Liver (tissue), 9 donors: ENCODE results near the gene TMEM61. TPM values are rescaled to one million over a fixed set of nuclear protein-coding genes. Genes with fewer than 3 reads are reported as not detected.

Experiments
- DNase-seq: peaks from one replicate; pipeline ENCODE4 v3.0.0-alpha.2; 2017; ENCODE audit warnings: low spot score
- H3K27ac ChIP-seq, 2 donors: one replicate each; pipeline ENCODE4 v1.7.0; 2013; ENCODE audit warnings: inconsistent platforms in 2 of 2, low read length in 2 of 2, control low read depth in 1 of 2, low read depth in 1 of 2, mild to moderate bottlenecking in 1 of 2
- H3K27me3 ChIP-seq, 4 donors: one replicate each; pipeline versions ENCODE4 v1.6.1 to v1.7.0; 2013; ENCODE audit warnings: low read length in 3 of 4, inconsistent platforms in 1 of 4, mild to moderate bottlenecking in 1 of 4, moderate library complexity in 1 of 4; ENCODE audit not compliant: control insufficient read depth in 4 of 4, insufficient read depth in 4 of 4
- H3K36me3 ChIP-seq, 4 donors: one replicate each; pipeline versions ENCODE4 v1.6.1 to v1.7.0; 2013; ENCODE audit warnings: low read length in 3 of 4, mild to moderate bottlenecking in 3 of 4, low read depth in 1 of 4, moderate library complexity in 1 of 4; ENCODE audit not compliant: control insufficient read depth in 4 of 4, insufficient read depth in 3 of 4
- H3K4me1 ChIP-seq, 4 donors: one replicate each; pipeline versions ENCODE4 v1.6.1 to v1.7.0; 2013; ENCODE audit warnings: low read length in 3 of 4, mild to moderate bottlenecking in 3 of 4, moderate library complexity in 1 of 4; ENCODE audit not compliant: control insufficient read depth in 4 of 4, insufficient read depth in 4 of 4
- H3K4me3 ChIP-seq, 3 donors: one replicate each; pipeline versions ENCODE4 v1.6.1 to v1.7.0; 2013; ENCODE audit warnings: low read length in 3 of 3, control low read depth in 1 of 3, low read depth in 1 of 3, mild to moderate bottlenecking in 1 of 3
- H3K9ac ChIP-seq, 2 donors: one replicate each; pipeline ENCODE4 v1.7.0; 2013; ENCODE audit warnings: low read length in 2 of 2, mild to moderate bottlenecking in 2 of 2, moderate library complexity in 2 of 2, control low read depth in 1 of 2, low read depth in 1 of 2
- H3K9me3 ChIP-seq, 4 donors: one replicate each; pipeline versions ENCODE4 v1.6.1 to v1.7.0; 2013; ENCODE audit warnings: low read length in 3 of 4; ENCODE audit not compliant: control insufficient read depth in 4 of 4
- EGR1 ChIP-seq, 2 donors: IDR thresholded peaks; 2 replicates each; pipeline ENCODE4 v1.6.1; 2016 to 2018; ENCODE audit warnings: antibody characterized with exemption in 2 of 2, low read depth in 2 of 2
- FOXA1 ChIP-seq: IDR thresholded peaks from 2 replicates; pipeline ENCODE4 v1.6.1; 2016; ENCODE audit warnings: antibody characterized with exemption
- FOXA2 ChIP-seq: IDR thresholded peaks from 2 replicates; pipeline ENCODE4 v1.6.1; 2016; ENCODE audit warnings: antibody characterized with exemption
- GABPA ChIP-seq, 2 donors: IDR thresholded peaks in 1 of 2; conservative IDR thresholded peaks in 1 of 2; 2 replicates each; pipeline ENCODE4 v1.6.1; 2016; ENCODE audit warnings: antibody characterized with exemption in 2 of 2, mild to moderate bottlenecking in 1 of 2, moderate library complexity in 1 of 2
- HNF4A ChIP-seq, 2 donors: conservative IDR thresholded peaks; 2 replicates each; pipeline ENCODE4 v1.6.1; 2016; ENCODE audit warnings: antibody characterized with exemption in 2 of 2, mild to moderate bottlenecking in 2 of 2
- HNF4G ChIP-seq: IDR thresholded peaks from 2 replicates; pipeline ENCODE4 v1.6.1; 2016; ENCODE audit warnings: antibody characterized with exemption
- JUND ChIP-seq, 2 donors: IDR thresholded peaks; 2 replicates each; pipeline ENCODE4 v1.6.1; 2016; ENCODE audit warnings: antibody characterized with exemption in 2 of 2
- RAD21 ChIP-seq, 2 donors: IDR thresholded peaks; 2 replicates each; pipeline ENCODE4 v1.6.1; 2016; ENCODE audit warnings: antibody characterized with exemption in 2 of 2, mild to moderate bottlenecking in 2 of 2
- RXRA ChIP-seq, 2 donors: IDR thresholded peaks; 2 replicates each; pipeline ENCODE4 v1.6.1; 2017 to 2018; ENCODE audit warnings: antibody characterized with exemption in 2 of 2, mild to moderate bottlenecking in 1 of 2
- SP1 ChIP-seq: IDR thresholded peaks from 2 replicates; pipeline ENCODE4 v1.6.1; 2018; ENCODE audit warnings: antibody characterized with exemption, mild to moderate bottlenecking
- TAF1 ChIP-seq: conservative IDR thresholded peaks from 2 replicates; pipeline ENCODE4 v1.6.1; 2016; ENCODE audit warnings: antibody characterized with exemption, mild to moderate bottlenecking
- YY1 ChIP-seq: IDR thresholded peaks from 2 replicates; pipeline ENCODE4 v1.6.1; 2016; ENCODE audit warnings: antibody characterized with exemption, mild to moderate bottlenecking
- WGBS: extraction: QIAGEN DNeasy Blood & Tissue Kit; methylation state at CpG from one replicate; pipeline ENCODE4 v1.1.7; 2013; 5-methylcytosine and 5-hydroxymethylcytosine counted together
- polyA plus RNA-seq, 2 donors: library from polyadenylated mRNA; stranded (reverse) in 1 of 2; unstranded in 1 of 2; fragments of 200-250 nt in 1 of 2; fragments of >200 nt in 1 of 2; fragmentation: Nextera tagmentation in 1 of 2; extraction: Ambion mirVana in 1 of 2; gene quantifications; one replicate each; pipeline versions ENCODE4 v1.2.1 to v1.2.3, GENCODE V29; 2013 to 2015
- total RNA-seq, 2 donors: library from RNA; depleted of rRNA; stranded (reverse); fragments of >200 nt; gene quantifications; one replicate each; pipeline ENCODE4 v1.2.3, GENCODE V29; 2014
- TF ChIP-seq, protein P1 (sequence below): IDR thresholded peaks from 2 replicates; pipeline ENCODE4 v1.6.1; 2016; ENCODE audit warnings: antibody characterized with exemption, mild to moderate bottlenecking
- TF ChIP-seq, protein P2 (sequence below): fragments of 150-350 bp; IDR thresholded peaks from 2 replicates; pipeline ENCODE4 v1.5.1; 2017; ENCODE audit warnings: improper control_type of control experiment, low read depth, low read length; ENCODE audit not compliant: missing input control
- TF ChIP-seq, protein P3 (sequence below): IDR thresholded peaks from 2 replicates; pipeline ENCODE4 v1.6.1; 2016; ENCODE audit warnings: antibody characterized with exemption
- TF ChIP-seq, protein P4 (sequence below): IDR thresholded peaks from 2 replicates; pipeline ENCODE4 v1.6.1; 2016; ENCODE audit warnings: antibody characterized with exemption
- donor health status: healthy.
- donor health status: healthy.
- donor health status: healthy.
- donor health status: healthy.
- donor health status: healthy.

TMEM61 gene
- total and polyA plus RNA-seq, 4 donors: not detected

DNA sequence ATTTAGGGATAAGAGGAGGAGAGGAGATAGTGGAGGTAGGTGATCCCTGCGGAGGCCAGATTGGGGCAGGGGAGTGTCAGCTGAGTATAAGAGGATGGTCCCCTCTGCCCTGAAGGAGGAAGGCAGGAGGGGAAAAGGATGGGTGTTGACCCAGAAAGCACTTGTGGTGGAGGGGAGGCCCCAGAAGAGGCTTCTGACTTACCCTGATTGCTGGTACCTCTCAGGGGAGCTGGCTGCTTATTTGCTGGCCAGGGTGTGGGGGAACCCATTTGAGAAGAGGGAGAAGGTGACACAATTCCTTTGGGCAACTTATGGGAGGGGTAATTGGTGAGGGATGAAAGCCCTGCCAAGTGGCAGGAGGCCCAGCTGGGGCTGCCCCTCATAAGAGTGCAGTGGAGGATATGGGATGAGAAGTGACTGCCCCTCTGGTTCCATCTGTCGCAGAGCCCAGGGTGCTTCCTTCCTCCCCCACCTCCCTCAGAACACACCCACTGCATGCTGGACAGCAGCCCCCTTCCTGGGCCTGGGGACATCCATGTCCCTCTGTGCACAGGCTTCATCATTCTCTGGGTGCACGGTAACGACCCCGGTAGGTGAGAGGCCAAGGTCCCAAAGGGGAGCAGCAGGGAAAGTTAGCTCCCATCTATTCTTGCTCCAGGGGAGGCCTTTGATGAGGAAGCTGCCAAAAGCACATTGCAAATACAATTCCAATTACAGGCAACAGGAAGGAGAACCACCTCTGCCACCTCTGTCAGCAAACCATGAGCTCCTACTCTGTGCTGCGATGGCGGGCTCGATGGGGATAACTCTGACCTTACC, 57.5 kb downstream of the TMEM61 start:
- no peaks in the 10 kb centered on the region for H3K27me3 ChIP-seq
- no peak overlapping the region for H3K4me3 ChIP-seq
- no peak for DNase-seq
- H3K4me1 ChIP-seq: peaks cover 8 to 70% (median 56%) of the 10 kb centered on the region in 4 donors
- no peaks in the 10 kb centered on the region for H3K9me3 ChIP-seq
- no peak overlapping the region for H3K9ac ChIP-seq
- H3K36me3 ChIP-seq: no peaks in the 10 kb centered on the region
- WGBS: 75% methylated on average over 8 of the region's 8 CpGs
- TF ChIP-seq, protein P1, sequence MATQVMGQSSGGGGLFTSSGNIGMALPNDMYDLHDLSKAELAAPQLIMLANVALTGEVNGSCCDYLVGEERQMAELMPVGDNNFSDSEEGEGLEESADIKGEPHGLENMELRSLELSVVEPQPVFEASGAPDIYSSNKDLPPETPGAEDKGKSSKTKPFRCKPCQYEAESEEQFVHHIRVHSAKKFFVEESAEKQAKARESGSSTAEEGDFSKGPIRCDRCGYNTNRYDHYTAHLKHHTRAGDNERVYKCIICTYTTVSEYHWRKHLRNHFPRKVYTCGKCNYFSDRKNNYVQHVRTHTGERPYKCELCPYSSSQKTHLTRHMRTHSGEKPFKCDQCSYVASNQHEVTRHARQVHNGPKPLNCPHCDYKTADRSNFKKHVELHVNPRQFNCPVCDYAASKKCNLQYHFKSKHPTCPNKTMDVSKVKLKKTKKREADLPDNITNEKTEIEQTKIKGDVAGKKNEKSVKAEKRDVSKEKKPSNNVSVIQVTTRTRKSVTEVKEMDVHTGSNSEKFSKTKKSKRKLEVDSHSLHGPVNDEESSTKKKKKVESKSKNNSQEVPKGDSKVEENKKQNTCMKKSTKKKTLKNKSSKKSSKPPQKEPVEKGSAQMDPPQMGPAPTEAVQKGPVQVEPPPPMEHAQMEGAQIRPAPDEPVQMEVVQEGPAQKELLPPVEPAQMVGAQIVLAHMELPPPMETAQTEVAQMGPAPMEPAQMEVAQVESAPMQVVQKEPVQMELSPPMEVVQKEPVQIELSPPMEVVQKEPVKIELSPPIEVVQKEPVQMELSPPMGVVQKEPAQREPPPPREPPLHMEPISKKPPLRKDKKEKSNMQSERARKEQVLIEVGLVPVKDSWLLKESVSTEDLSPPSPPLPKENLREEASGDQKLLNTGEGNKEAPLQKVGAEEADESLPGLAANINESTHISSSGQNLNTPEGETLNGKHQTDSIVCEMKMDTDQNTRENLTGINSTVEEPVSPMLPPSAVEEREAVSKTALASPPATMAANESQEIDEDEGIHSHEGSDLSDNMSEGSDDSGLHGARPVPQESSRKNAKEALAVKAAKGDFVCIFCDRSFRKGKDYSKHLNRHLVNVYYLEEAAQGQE: peak; percentile 16
- TF ChIP-seq HNF4G: no peak
- H3K27ac ChIP-seq: no peak overlapping the region

DNA sequence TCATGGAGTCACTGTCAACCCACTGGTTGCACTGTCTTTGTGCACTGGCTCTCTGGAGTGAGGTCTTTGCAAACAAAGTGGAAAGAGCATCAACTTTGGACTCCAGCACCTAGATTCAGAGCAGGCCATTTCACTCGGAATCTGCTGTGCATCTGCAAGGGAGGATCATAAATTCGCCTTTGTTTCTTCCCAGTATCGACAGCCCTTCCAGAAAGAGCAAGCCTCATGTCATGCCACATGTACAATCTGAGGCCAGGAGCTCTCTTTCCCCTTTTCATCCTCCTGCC, 58.1 kb downstream of the TMEM61 start:
- 66% methylated on average over 3 of the region's 3 CpGs for WGBS
- H3K27ac ChIP-seq: no peak overlapping the region
- no peaks in the 10 kb centered on the region for H3K27me3 ChIP-seq
- H3K9ac ChIP-seq: no peak overlapping the region
- DNase-seq: no peak
- no peak overlapping the region for H3K4me3 ChIP-seq
- H3K36me3 ChIP-seq: no peaks in the 10 kb centered on the region
- TF ChIP-seq FOXA2 (no peak), SP1 (peak; percentile 53), HNF4A (conservative IDR thresholded peaks at IDR 0.05) (peak; percentile 50 to 66)
- TF ChIP-seq, protein P1: peak; percentile 3
- H3K9me3 ChIP-seq: no peaks in the 10 kb centered on the region
- peaks cover 8 to 70% (median 56%) of the 10 kb centered on the region in 4 donors for H3K4me1 ChIP-seq

DNA sequence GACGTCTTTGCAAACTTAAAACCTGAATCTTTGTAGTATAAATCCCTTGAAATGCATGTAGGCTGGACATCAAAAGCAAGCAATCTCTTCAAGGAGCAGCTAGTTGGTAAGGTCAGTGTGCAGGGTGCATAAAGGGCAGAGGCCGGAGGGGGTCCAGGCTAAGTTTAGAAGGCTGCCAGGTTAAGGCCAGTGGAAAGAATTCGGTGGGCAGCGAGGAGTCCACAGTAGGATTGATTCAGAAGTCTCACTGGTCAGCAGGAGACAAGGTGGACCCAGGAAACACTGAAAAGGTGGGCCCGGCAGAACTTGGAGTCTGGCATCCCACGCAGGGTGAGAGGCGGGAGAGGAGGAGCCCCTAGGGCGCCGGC, 58.5 kb downstream of the TMEM61 start:
- Histone ChIP-seq H3K27ac (peak overlapping the region; percentile 14 to 32), H3K27me3 (no peaks in the 10 kb centered on the region), H3K4me1 (peaks cover 11 to 70% (median 55%) of the 10 kb centered on the region in 4 donors), H3K9me3 (no peaks in the 10 kb centered on the region), H3K4me3 (peak overlapping the region in 2 of 3 donors; percentile 3 to 91), H3K36me3 (no peaks in the 10 kb centered on the region), H3K9ac (no peak overlapping the region)
- TF ChIP-seq FOXA1: no peak
- TF ChIP-seq, protein P2, sequence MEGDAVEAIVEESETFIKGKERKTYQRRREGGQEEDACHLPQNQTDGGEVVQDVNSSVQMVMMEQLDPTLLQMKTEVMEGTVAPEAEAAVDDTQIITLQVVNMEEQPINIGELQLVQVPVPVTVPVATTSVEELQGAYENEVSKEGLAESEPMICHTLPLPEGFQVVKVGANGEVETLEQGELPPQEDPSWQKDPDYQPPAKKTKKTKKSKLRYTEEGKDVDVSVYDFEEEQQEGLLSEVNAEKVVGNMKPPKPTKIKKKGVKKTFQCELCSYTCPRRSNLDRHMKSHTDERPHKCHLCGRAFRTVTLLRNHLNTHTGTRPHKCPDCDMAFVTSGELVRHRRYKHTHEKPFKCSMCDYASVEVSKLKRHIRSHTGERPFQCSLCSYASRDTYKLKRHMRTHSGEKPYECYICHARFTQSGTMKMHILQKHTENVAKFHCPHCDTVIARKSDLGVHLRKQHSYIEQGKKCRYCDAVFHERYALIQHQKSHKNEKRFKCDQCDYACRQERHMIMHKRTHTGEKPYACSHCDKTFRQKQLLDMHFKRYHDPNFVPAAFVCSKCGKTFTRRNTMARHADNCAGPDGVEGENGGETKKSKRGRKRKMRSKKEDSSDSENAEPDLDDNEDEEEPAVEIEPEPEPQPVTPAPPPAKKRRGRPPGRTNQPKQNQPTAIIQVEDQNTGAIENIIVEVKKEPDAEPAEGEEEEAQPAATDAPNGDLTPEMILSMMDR: no peak
- TF ChIP-seq YY1: no peak
- no peak for TF ChIP-seq RXRA (IDR thresholded peaks at IDR 0.05)
- TF ChIP-seq, protein P3, sequence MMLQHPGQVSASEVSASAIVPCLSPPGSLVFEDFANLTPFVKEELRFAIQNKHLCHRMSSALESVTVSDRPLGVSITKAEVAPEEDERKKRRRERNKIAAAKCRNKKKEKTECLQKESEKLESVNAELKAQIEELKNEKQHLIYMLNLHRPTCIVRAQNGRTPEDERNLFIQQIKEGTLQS: no peak
- TF ChIP-seq SP1: no peak
- TF ChIP-seq EGR1 (IDR thresholded peaks at IDR 0.05; ENCODE audit: low read depth in 2 of 2): no peak
- TF ChIP-seq RAD21 (IDR thresholded peaks at IDR 0.05): no peak
- no peak for TF ChIP-seq HNF4G
- no peak for TF ChIP-seq HNF4A (conservative IDR thresholded peaks at IDR 0.05)
- no peak for TF ChIP-seq GABPA (IDR thresholded peaks at IDR 0.05 in 1 of 2, conservative IDR thresholded peaks at IDR 0.05 in 1 of 2)
- TF ChIP-seq TAF1: no peak
- TF ChIP-seq, protein P4, sequence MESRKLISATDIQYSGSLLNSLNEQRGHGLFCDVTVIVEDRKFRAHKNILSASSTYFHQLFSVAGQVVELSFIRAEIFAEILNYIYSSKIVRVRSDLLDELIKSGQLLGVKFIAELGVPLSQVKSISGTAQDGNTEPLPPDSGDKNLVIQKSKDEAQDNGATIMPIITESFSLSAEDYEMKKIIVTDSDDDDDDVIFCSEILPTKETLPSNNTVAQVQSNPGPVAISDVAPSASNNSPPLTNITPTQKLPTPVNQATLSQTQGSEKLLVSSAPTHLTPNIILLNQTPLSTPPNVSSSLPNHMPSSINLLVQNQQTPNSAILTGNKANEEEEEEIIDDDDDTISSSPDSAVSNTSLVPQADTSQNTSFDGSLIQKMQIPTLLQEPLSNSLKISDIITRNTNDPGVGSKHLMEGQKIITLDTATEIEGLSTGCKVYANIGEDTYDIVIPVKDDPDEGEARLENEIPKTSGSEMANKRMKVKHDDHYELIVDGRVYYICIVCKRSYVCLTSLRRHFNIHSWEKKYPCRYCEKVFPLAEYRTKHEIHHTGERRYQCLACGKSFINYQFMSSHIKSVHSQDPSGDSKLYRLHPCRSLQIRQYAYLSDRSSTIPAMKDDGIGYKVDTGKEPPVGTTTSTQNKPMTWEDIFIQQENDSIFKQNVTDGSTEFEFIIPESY: no peak
- no peak for TF ChIP-seq JUND (IDR thresholded peaks at IDR 0.05)
- TF ChIP-seq FOXA2: no peak
- 15% methylated on average over 9 of the region's 9 CpGs for WGBS
- no peak for DNase-seq
